Measurements from ENCODE around the gene MBNL3. TPM values are rescaled to one million over a fixed set of nuclear protein-coding genes. Genes with fewer than 3 reads are reported as not detected.

MBNL3 gene
- total and polyA plus RNA-seq, 2 experiments from 2014 or later: 0.98 to 1.6 TPM

GRCh38 chrX:132393485-132393884, 95.4 kb downstream of the MBNL3 start:
- Histone ChIP-seq H3K27ac (no peak overlapping the region), H3K36me3 (no peaks in the 10 kb centered on the region), H3K4me3 (no peak overlapping the region), H3K9me3 (ENCODE audit: low read depth) (no peaks in the 10 kb centered on the region), H3K27me3 (no peaks in the 10 kb centered on the region), H3K4me1 (ENCODE audit: low read depth) (peaks cover 29% of the 10 kb centered on the region)
- TF ChIP-seq CTCF (IDR thresholded peaks at IDR 0.05; ENCODE audit: low read depth, low read length): no peak
- DNase-seq (ENCODE audit: low read depth in 1 of 2, low spot score in 1 of 2): no peak

- Histone ChIP-seq H3K4me3 (no peak overlapping the region), H3K9me3 (ENCODE audit: low read depth) (no peaks in the 10 kb centered on the region), H3K36me3 (no peaks in the 10 kb centered on the region), H3K4me1 (ENCODE audit: low read depth) (peaks cover 29% of the 10 kb centered on the region), H3K27ac (peak overlapping the region; percentile 10), H3K27me3 (no peaks in the 10 kb centered on the region)
- no peak for DNase-seq (ENCODE audit: low read depth in 1 of 2, low spot score in 1 of 2)
- TF ChIP-seq CTCF (IDR thresholded peaks at IDR 0.05; ENCODE audit: low read depth, low read length): no peak
These were observed 95.8 kb downstream of the MBNL3 start for GRCh38 chrX:132393085-132393484.

- no peak overlapping the region for H3K4me3 ChIP-seq
- peaks cover 30% of the 10 kb centered on the region for H3K4me1 ChIP-seq (ENCODE audit: low read depth)
- no peak for TF ChIP-seq CTCF (IDR thresholded peaks at IDR 0.05; ENCODE audit: low read depth, low read length)
- H3K27me3 ChIP-seq: no peaks in the 10 kb centered on the region
- H3K36me3 ChIP-seq: no peaks in the 10 kb centered on the region
- no peak overlapping the region for H3K27ac ChIP-seq
- H3K9me3 ChIP-seq (ENCODE audit: low read depth): no peaks in the 10 kb centered on the region
- DNase-seq (ENCODE audit: low read depth in 1 of 2, low spot score in 1 of 2): no peak
These were observed 98.0 kb downstream of the MBNL3 start for GRCh38 chrX:132390792-132391191.

GRCh38 chrX:132389480-132389879, 99.4 kb downstream of the MBNL3 start:
- Histone ChIP-seq H3K36me3 (no peaks in the 10 kb centered on the region), H3K9me3 (ENCODE audit: low read depth) (no peaks in the 10 kb centered on the region), H3K27me3 (no peaks in the 10 kb centered on the region), H3K4me3 (no peak overlapping the region), H3K4me1 (ENCODE audit: low read depth) (peaks cover 20% of the 10 kb centered on the region), H3K27ac (no peak overlapping the region)
- DNase-seq (ENCODE audit: low read depth in 1 of 2, low spot score in 1 of 2): no peak
- no peak for TF ChIP-seq CTCF (IDR thresholded peaks at IDR 0.05; ENCODE audit: low read depth, low read length)

GRCh38 chrX:132388371-132388770, 100.5 kb downstream of the MBNL3 start:
- no peak for DNase-seq (ENCODE audit: low read depth in 1 of 2, low spot score in 1 of 2)
- peaks cover 17% of the 10 kb centered on the region for H3K4me1 ChIP-seq (ENCODE audit: low read depth)
- H3K27me3 ChIP-seq: no peaks in the 10 kb centered on the region
- H3K4me3 ChIP-seq: no peak overlapping the region
- TF ChIP-seq CTCF (IDR thresholded peaks at IDR 0.05; ENCODE audit: low read depth, low read length): no peak
- no peaks in the 10 kb centered on the region for H3K9me3 ChIP-seq (ENCODE audit: low read depth)
- no peaks in the 10 kb centered on the region for H3K36me3 ChIP-seq
- H3K27ac ChIP-seq: no peak overlapping the region

- H3K27me3 ChIP-seq: no peaks in the 10 kb centered on the region
- no peak overlapping the region for H3K4me3 ChIP-seq
- H3K9me3 ChIP-seq (ENCODE audit: low read depth): no peaks in the 10 kb centered on the region
- H3K36me3 ChIP-seq: no peaks in the 10 kb centered on the region
- H3K27ac ChIP-seq: no peak overlapping the region
- peaks cover 4% of the 10 kb centered on the region for H3K4me1 ChIP-seq (ENCODE audit: low read depth)
- no peak for DNase-seq (ENCODE audit: low read depth in 1 of 2, low spot score in 1 of 2)
- no peak for TF ChIP-seq CTCF (IDR thresholded peaks at IDR 0.05; ENCODE audit: low read depth, low read length)
These were observed 104.5 kb downstream of the MBNL3 start for GRCh38 chrX:132384301-132384700.
